ENCODE measurements around the gene TANK.

The TANK gene

GRCh38 chr2:161230959-161231358 lies 70.7 kb downstream of the TANK start:
- no peak; the same call in 1 of the 3 replicates for ATAC-seq
- TF ChIP-seq CSRNP3 (CRISPR knock-in tag; IDR thresholded peaks at IDR 0.05): no peak
- no peak for TF ChIP-seq POU6F1 (CRISPR knock-in tag; IDR thresholded peaks at IDR 0.05; ENCODE audit: borderline replicate concordance, low read depth)
- no peak for TF ChIP-seq PATZ1 (CRISPR knock-in tag; IDR thresholded peaks at IDR 0.05; ENCODE audit: borderline replicate concordance)
- no peak for TF ChIP-seq ZNF70 (CRISPR knock-in tag; IDR thresholded peaks at IDR 0.05)
- TF ChIP-seq ZC3H10 (CRISPR knock-in tag; IDR thresholded peaks at IDR 0.05): no peak
- TF ChIP-seq PPARA (CRISPR knock-in tag; IDR thresholded peaks at IDR 0.05; ENCODE audit: borderline replicate concordance): no peak
- no peak for TF ChIP-seq ZFP30 (CRISPR knock-in tag; IDR thresholded peaks at IDR 0.05)
- no peak for TF ChIP-seq GLIS3 (CRISPR knock-in tag; IDR thresholded peaks at IDR 0.05)
- no peak for TF ChIP-seq ISL1 (CRISPR knock-in tag; IDR thresholded peaks at IDR 0.05)
- TF ChIP-seq TOX (CRISPR knock-in tag; IDR thresholded peaks at IDR 0.05; ENCODE audit: borderline replicate concordance): no peak

- ATAC-seq: no peak
- TF ChIP-seq TSHZ2 (CRISPR knock-in tag; IDR thresholded peaks at IDR 0.05) (no peak), ZNF565 (CRISPR knock-in tag; conservative IDR thresholded peaks at IDR 0.05; ENCODE audit: low read depth) (no peak), ARNTL (CRISPR knock-in tag; IDR thresholded peaks at IDR 0.05; ENCODE audit: borderline replicate concordance, low read depth) (no peak), BACH2 (CRISPR knock-in tag; IDR thresholded peaks at IDR 0.05; ENCODE audit: borderline replicate concordance) (no peak), TOX (CRISPR knock-in tag; IDR thresholded peaks at IDR 0.05; ENCODE audit: borderline replicate concordance) (no peak), POU6F1 (CRISPR knock-in tag; IDR thresholded peaks at IDR 0.05; ENCODE audit: borderline replicate concordance, low read depth) (no peak), PPARA (CRISPR knock-in tag; IDR thresholded peaks at IDR 0.05; ENCODE audit: borderline replicate concordance) (no peak), ZC3H10 (CRISPR knock-in tag; IDR thresholded peaks at IDR 0.05) (no peak), ZFP30 (CRISPR knock-in tag; IDR thresholded peaks at IDR 0.05) (no peak), CREB5 (CRISPR knock-in tag; IDR thresholded peaks at IDR 0.05; ENCODE audit: low read depth) (no peak), ESRRG (CRISPR knock-in tag; IDR thresholded peaks at IDR 0.05) (no peak), OSR1 (CRISPR knock-in tag; IDR thresholded peaks at IDR 0.05) (no peak), TCF4 (CRISPR knock-in tag; IDR thresholded peaks at IDR 0.05; ENCODE audit: borderline replicate concordance) (no peak), CSDC2 (CRISPR knock-in tag; IDR thresholded peaks at IDR 0.05) (no peak)
Observed at GRCh38 chr2:161232571-161232970, 72.3 kb downstream of the TANK start.
